Skin epidermis (tissue), 12 donors: ENCODE measurements around the gene QRFP.

Experiments
- H3K27ac ChIP-seq, 21 experiments: fragments of 200-600 bp; sonication (generic) in 11 of 21; one replicate each; pipeline ENCODE4 v1.5.0; 2020; ENCODE audit warnings: mild to moderate bottlenecking in 3 of 21, inconsistent platforms in 2 of 21, moderate library complexity in 2 of 21
- H3K4me3 ChIP-seq, 7 experiments: fragments of 200-600 bp; sonication (generic) in 2 of 7; one replicate each; pipeline ENCODE4 v1.5.0; 2020; ENCODE audit warnings: inconsistent platforms in 2 of 7, mild to moderate bottlenecking in 2 of 7, moderate library complexity in 1 of 7

The QRFP gene

GRCh38 chr9:130934702-130935647 is 38.4 kb upstream of the QRFP start:
- Histone ChIP-seq H3K27ac (no peak overlapping the region), H3K4me3 (no peak overlapping the region)

GRCh38 chr9:130934246-130934645 is 37.6 kb upstream of the QRFP start:
- H3K27ac ChIP-seq, result no peak overlapping the region
- H3K4me3 ChIP-seq, result no peak overlapping the region

GRCh38 chr9:130933114-130934046 is 36.8 kb upstream of the QRFP start:
- Histone ChIP-seq H3K4me3 (no peak overlapping the region), H3K27ac (no peak overlapping the region)

GRCh38 chr9:130932255-130933079 is 35.9 kb upstream of the QRFP start:
- Histone ChIP-seq H3K27ac (no peak overlapping the region), H3K4me3 (no peak overlapping the region)

GRCh38 chr9:130931508-130932254 is 35.1 kb upstream of the QRFP start:
- no peak overlapping the region for H3K4me3 ChIP-seq
- H3K27ac ChIP-seq, result no peak overlapping the region

- no peak overlapping the region for H3K27ac ChIP-seq
- H3K4me3 ChIP-seq, result no peak overlapping the region
These were observed 34.3 kb upstream of the QRFP start for GRCh38 chr9:130930804-130931349.

GRCh38 chr9:130930132-130930803 is 33.7 kb upstream of the QRFP start:
- no peak overlapping the region for H3K4me3 ChIP-seq
- H3K27ac ChIP-seq, result no peak overlapping the region

- H3K4me3 ChIP-seq, result no peak overlapping the region
- H3K27ac ChIP-seq, result no peak overlapping the region
These were observed 33.0 kb upstream of the QRFP start for GRCh38 chr9:130929571-130930038.

GRCh38 chr9:130927995-130928900 is 31.6 kb upstream of the QRFP start:
- H3K27ac ChIP-seq, result no peak overlapping the region
- H3K4me3 ChIP-seq, result no peak overlapping the region

GRCh38 chr9:130927338-130927737 is 30.7 kb upstream of the QRFP start:
- Histone ChIP-seq H3K4me3 (no peak overlapping the region), H3K27ac (no peak overlapping the region)

- Histone ChIP-seq H3K27ac (no peak overlapping the region), H3K4me3 (no peak overlapping the region)
These were observed 28.6 kb upstream of the QRFP start for GRCh38 chr9:130925050-130925678.

GRCh38 chr9:130924448-130924788 is 27.8 kb upstream of the QRFP start:
- H3K4me3 ChIP-seq, result no peak overlapping the region
- no peak overlapping the region for H3K27ac ChIP-seq

GRCh38 chr9:130923611-130924447 is 27.2 kb upstream of the QRFP start:
- H3K27ac ChIP-seq, result no peak overlapping the region
- no peak overlapping the region for H3K4me3 ChIP-seq

- Histone ChIP-seq H3K27ac (no peak overlapping the region), H3K4me3 (no peak overlapping the region)
These were observed 26.4 kb upstream of the QRFP start for GRCh38 chr9:130922893-130923610.
